OCI-LY3 (cell line): ENCODE results near the gene PKM.

Experiments
- EZH2phosphoT487 ChIP-seq: fragments of 200-600 bp; shearing (Covaris generic); IDR thresholded peaks from 2 replicates; pipeline ENCODE4 v1.6.1; 2018; ENCODE audit warnings: antibody characterized with exemption, mixed run types, low read depth
- TF ChIP-seq, protein P1 (sequence below): fragments of 200-600, 300-600 bp; sonication (generic); IDR thresholded peaks from 2 replicates; pipeline ENCODE4 v1.5.1; 2014; ENCODE audit warnings: antibody characterized with exemption, low read length, low read depth

DNA sequence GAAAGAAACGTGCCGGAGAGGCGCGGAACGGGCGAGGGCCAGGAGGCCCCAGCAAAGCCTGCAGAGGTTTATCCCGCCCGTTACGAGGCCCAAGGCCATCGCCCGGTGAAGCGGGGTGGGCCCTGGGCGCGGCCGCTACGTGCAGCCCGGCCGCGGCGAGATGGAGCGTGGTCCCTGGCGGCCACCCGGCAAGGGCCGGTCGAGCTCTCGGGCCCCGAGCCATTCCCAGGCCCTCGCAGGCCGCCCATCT, 1.1 kb downstream of the PKM start:
- TF ChIP-seq, protein P1, sequence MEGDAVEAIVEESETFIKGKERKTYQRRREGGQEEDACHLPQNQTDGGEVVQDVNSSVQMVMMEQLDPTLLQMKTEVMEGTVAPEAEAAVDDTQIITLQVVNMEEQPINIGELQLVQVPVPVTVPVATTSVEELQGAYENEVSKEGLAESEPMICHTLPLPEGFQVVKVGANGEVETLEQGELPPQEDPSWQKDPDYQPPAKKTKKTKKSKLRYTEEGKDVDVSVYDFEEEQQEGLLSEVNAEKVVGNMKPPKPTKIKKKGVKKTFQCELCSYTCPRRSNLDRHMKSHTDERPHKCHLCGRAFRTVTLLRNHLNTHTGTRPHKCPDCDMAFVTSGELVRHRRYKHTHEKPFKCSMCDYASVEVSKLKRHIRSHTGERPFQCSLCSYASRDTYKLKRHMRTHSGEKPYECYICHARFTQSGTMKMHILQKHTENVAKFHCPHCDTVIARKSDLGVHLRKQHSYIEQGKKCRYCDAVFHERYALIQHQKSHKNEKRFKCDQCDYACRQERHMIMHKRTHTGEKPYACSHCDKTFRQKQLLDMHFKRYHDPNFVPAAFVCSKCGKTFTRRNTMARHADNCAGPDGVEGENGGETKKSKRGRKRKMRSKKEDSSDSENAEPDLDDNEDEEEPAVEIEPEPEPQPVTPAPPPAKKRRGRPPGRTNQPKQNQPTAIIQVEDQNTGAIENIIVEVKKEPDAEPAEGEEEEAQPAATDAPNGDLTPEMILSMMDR: no peak
- no peak for TF ChIP-seq EZH2phosphoT487
